ENCODE measurements around the gene IL34. TPM values are rescaled to one million over a fixed set of nuclear protein-coding genes. Genes with fewer than 3 reads are reported as not detected.

IL34 gene
- total RNA-seq, 6 experiments from 2014 or later = 0.09 TPM; not detected in 4

DNA sequence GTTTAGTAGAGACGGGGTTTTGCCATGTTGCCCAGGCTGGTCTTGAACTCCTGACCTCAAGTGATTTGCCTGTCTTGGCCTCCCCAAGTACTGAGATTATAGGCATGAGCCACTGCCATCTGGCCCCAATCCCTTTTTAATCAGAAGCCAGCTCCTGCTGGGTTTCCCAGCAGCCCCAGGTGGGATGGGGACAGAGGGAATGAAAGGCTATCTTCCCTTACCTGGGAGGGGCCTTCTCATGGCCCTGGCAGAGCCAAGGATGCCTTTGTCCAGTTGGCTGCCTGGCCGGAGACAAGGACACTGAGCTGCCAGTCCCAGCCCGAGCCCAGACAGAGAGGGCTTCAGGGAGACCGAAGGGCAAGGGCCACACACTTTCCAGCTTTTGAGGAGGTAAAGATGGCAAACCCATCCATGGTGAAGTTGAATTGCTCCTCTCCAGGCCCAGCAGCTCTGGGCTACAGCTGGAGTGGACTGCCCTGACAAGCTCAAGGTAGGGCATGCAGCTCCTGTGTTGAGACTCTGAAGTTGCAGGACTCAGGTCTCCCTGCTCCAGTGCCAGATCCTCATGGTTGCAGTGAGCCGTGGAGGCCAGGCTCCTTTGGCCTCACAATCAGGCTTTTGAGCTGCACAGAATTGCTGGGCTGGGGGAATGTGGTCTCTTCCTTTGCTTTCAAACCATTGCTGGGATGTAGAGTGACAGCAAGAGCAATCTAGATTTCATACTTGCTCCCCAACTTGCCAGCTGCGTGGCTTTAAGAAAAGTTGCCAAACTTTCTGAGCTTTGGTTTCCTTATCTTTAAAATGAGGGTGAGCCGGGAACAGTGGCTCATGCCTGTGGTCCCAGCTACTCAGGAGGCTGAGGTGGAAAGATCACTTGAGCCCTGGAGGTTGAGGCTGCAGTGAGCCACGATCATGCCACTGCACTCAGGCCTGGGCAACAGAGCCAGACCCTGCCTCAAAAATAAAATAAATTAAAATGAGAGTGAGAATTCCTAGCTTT is 44.5 kb upstream of the IL34 start:
- Mint-ChIP-seq H3K4me3 (no peak overlapping the region), H3K4me1 (ENCODE audit: low read depth) (no peaks in the 10 kb centered on the region), H3K27ac (no peak overlapping the region), H3K36me3 (ENCODE audit: low read depth) (no peaks in the 10 kb centered on the region; the same call in 1 of the 2 replicates), H3K27me3 (ENCODE audit: insufficient read depth) (peaks cover 5% of the 10 kb centered on the region), H3K9me3 (no peaks in the 10 kb centered on the region)
- TF ChIP-seq, protein P1, sequence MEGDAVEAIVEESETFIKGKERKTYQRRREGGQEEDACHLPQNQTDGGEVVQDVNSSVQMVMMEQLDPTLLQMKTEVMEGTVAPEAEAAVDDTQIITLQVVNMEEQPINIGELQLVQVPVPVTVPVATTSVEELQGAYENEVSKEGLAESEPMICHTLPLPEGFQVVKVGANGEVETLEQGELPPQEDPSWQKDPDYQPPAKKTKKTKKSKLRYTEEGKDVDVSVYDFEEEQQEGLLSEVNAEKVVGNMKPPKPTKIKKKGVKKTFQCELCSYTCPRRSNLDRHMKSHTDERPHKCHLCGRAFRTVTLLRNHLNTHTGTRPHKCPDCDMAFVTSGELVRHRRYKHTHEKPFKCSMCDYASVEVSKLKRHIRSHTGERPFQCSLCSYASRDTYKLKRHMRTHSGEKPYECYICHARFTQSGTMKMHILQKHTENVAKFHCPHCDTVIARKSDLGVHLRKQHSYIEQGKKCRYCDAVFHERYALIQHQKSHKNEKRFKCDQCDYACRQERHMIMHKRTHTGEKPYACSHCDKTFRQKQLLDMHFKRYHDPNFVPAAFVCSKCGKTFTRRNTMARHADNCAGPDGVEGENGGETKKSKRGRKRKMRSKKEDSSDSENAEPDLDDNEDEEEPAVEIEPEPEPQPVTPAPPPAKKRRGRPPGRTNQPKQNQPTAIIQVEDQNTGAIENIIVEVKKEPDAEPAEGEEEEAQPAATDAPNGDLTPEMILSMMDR (IDR thresholded peaks at IDR 0.05) = no peak
- DNase-seq = no peak

DNA sequence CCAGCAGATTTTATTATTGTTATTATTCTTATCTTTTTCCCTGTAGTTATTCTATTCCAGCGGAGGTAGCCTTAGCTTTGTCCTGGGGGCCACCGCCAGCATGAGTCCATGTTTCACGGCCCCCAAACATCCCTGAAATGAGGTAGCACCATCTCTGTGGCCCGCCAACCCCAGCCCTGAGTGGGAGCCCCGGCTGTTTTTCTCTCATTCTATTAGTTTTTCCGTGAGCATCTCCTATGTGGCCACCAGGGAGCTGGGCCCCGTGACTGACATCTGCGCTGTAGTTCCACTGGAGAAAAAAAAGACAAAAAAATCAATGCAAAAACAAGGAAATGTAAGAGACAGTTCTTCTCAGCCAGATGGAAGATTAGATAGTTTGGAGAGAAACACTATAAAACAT is 43.5 kb upstream of the IL34 start:
- Mint-ChIP-seq H3K27ac (no peak overlapping the region), H3K36me3 (ENCODE audit: low read depth) (no peaks in the 10 kb centered on the region; the same call in 1 of the 2 replicates), H3K9me3 (no peaks in the 10 kb centered on the region), H3K27me3 (ENCODE audit: insufficient read depth) (peaks cover 4% of the 10 kb centered on the region), H3K4me3 (no peak overlapping the region), H3K4me1 (ENCODE audit: low read depth) (no peaks in the 10 kb centered on the region)
- DNase-seq = no peak
- TF ChIP-seq, protein P1 (IDR thresholded peaks at IDR 0.05) = no peak

DNA sequence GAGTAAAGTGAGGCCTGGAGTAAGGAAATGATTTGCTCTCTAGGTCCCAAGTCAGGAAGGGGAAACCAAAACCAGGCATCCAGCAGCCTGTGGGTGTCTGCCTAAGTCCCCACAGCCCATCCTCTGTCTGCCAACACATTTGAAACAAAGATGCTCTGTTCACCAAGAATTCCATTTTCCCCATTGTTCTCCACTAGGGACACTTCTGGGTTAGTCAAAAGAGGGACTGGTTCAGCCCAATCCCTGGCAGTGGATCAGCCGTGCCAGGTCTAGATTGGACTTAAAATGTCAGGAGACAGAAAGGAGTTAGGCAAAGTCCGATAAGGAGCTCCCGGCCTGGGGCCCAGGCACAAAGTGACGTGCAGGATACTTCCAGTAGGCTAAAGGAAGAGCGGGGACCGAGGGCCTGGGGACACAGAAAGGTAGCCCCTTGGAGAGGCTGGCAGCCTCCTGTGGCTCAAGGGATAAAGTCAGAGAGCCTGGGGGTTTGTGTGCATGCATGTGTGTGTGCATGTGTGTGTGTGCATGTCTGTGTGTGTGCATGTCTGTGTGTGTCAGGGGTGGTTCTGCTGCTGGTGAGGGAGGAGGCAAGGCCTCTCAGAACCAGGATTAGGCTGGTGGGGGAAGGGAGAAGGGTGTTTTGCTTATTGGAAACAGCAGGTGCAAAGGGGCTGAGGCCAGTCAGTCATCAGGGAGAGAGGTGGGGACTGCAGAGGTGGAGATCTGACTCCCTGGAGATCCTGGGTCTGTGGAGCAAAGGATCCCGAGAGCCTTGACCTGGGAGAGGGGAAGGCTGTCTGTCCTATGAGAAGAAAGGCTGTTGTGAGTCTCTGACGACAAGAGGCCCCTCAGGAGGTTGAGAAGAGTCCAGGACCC is 41.7 kb upstream of the IL34 start:
- TF ChIP-seq, protein P1 (IDR thresholded peaks at IDR 0.05) = no peak
- no peak for DNase-seq
- no peak overlapping the region for H3K4me3 Mint-ChIP-seq
- H3K27ac Mint-ChIP-seq = no peak overlapping the region
- no peaks in the 10 kb centered on the region; the same call in 1 of the 2 replicates for H3K36me3 Mint-ChIP-seq (ENCODE audit: low read depth)
- peaks cover 4% of the 10 kb centered on the region for H3K27me3 Mint-ChIP-seq (ENCODE audit: insufficient read depth)
- H3K9me3 Mint-ChIP-seq = no peaks in the 10 kb centered on the region
- H3K4me1 Mint-ChIP-seq (ENCODE audit: low read depth) = no peaks in the 10 kb centered on the region

DNA sequence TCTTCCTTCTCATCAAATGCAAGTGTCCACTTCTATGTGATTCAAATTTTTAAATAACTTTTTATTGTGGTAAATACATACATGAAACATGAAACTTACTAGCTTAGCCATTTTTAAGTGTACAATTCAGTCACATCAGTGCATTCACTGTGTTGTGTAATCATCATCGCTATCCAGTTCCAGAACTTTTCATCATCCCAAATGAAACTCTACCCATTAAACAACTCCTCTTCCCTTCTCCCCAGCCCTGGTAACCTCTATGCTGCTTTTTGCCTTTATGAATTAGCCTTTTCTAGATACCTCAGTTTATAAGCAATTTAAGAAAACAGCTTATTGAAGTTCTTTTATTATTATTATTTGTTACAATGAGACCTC is 41.1 kb upstream of the IL34 start:
- H3K27ac Mint-ChIP-seq = no peak overlapping the region
- H3K36me3 Mint-ChIP-seq (ENCODE audit: low read depth) = no peaks in the 10 kb centered on the region; the same call in 1 of the 2 replicates
- no peaks in the 10 kb centered on the region for H3K9me3 Mint-ChIP-seq
- TF ChIP-seq, protein P1 (IDR thresholded peaks at IDR 0.05) = no peak
- peaks cover 4% of the 10 kb centered on the region for H3K27me3 Mint-ChIP-seq (ENCODE audit: insufficient read depth)
- no peak for DNase-seq
- no peaks in the 10 kb centered on the region for H3K4me1 Mint-ChIP-seq (ENCODE audit: low read depth)
- H3K4me3 Mint-ChIP-seq = no peak overlapping the region

DNA sequence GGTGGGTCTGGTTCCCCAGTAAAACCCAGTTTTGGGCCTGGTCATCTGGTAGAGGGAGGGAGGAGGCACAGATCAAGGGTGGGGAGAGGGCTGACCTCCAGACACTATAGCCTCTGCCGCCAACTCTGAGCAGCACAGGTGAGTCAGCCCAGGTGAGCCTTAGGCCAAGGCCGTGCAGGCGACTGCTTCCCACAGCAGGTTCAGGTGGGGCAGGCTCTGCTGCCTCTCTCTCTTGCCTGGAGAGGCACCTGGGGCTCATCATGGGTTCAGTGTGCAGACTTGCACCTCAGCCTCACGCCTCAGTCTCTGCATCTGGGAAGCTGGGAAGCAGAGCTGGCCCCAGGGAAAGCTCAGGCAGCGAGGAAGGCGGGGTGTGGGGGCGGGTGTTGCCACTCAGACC is 37.8 kb upstream of the IL34 start:
- Mint-ChIP-seq H3K27me3 (ENCODE audit: insufficient read depth) (peaks cover 6% of the 10 kb centered on the region), H3K27ac (no peak overlapping the region), H3K4me3 (no peak overlapping the region), H3K9me3 (no peaks in the 10 kb centered on the region), H3K4me1 (ENCODE audit: low read depth) (no peaks in the 10 kb centered on the region), H3K36me3 (ENCODE audit: low read depth) (no peaks in the 10 kb centered on the region)
- DNase-seq = no peak
- TF ChIP-seq, protein P1 (IDR thresholded peaks at IDR 0.05) = no peak
